Natural killer cell treated with Interleukin-12 subunit alpha and Interleukin-12 subunit beta and Interleukin-15 and Interleukin-18, amount 100 ng/mL, for 72 hours (primary cell): Measurements from ENCODE around the gene SF3B2. TPM values are rescaled to one million over a fixed set of nuclear protein-coding genes. Genes with fewer than 3 reads are reported as not detected.
"Not testable (repeated sequence)": the region's sequence is repeated elsewhere in the genome, so short reads cannot be mapped to it uniquely, and the experiment has no call there.

Experiments used
- ATAC-seq, 2 donors: fragments of 150-1000 bp; cut with Tn5 transposase in 1 of 2; sonication (Bioruptor Pico), chemical (Tn5 transposase) in 1 of 2; 2 replicates each; pipeline ENCODE4 v1.10.0; 2021
- DNase-seq: peaks from one replicate; pipeline ENCODE4 v3.0.0; 2022; ENCODE audit warnings: low spot score
- H3K27ac Mint-ChIP-seq, 2 donors: 1 replicate in 1 of 2; 2 replicates in 1 of 2; pipeline ENCODE4 v1.8.0; 2022; ENCODE audit warnings: mixed read lengths in 2 of 2, mild to moderate bottlenecking in 1 of 2, moderate library complexity in 1 of 2
- H3K27me3 Mint-ChIP-seq, 2 donors: 1 replicate in 1 of 2; 2 replicates in 1 of 2; pipeline ENCODE4 v1.8.0; 2022; ENCODE audit warnings: mixed read lengths in 2 of 2
- H3K36me3 Mint-ChIP-seq: one replicate; pipeline ENCODE4 v1.8.0; 2022; ENCODE audit warnings: mixed read lengths
- H3K4me1 Mint-ChIP-seq, 2 donors: 1 replicate in 1 of 2; 2 replicates in 1 of 2; pipeline ENCODE4 v1.8.0; 2022; ENCODE audit warnings: low read depth in 2 of 2, mixed read lengths in 2 of 2, mild to moderate bottlenecking in 1 of 2
- H3K4me3 Mint-ChIP-seq: one replicate; pipeline ENCODE4 v1.8.0; 2022; ENCODE audit warnings: mixed read lengths
- H3K9me3 Mint-ChIP-seq: 2 replicates; pipeline ENCODE4 v1.8.0; 2022; ENCODE audit warnings: mixed read lengths
- total RNA-seq, 2 donors: library from RNA; stranded (reverse); gene quantifications; one replicate each; pipeline ENCODE4 v1.2.3, GENCODE V29; 2022

SF3B2 gene
- total RNA-seq, result 100 to 1,000 TPM; 227 to 286 TPM

GRCh38 chr11:66051766-66052663 is at the start of gene SF3B2:
SF3B2 (plus strand) TSS chr11:66052364; CDS start chr11:66052385, 21 bp downstream.
- peaks cover 23 to 25% of the 10 kb centered on the region in 2 donors for H3K4me1 Mint-ChIP-seq
- peak within 1 kb of the TSS; percentile 95 for H3K4me3 Mint-ChIP-seq
- ATAC-seq, result peak; percentile 99
- peak; percentile 99 for DNase-seq
- peak within 1 kb of the TSS; percentile 94 to 100 for H3K27ac Mint-ChIP-seq
- H3K36me3 Mint-ChIP-seq, result peaks cover 16% of the 10 kb centered on the region
- no peaks in the 10 kb centered on the region for H3K9me3 Mint-ChIP-seq
- H3K27me3 Mint-ChIP-seq, result peaks cover 0 to 8% of the 10 kb centered on the region in 2 donors

GRCh38 chr11:66002648-66003225 is 49.4 kb upstream of the SF3B2 start:
- DNase-seq (no peak), ATAC-seq (peak; percentile 88 to 89)
- peak overlapping the region; percentile 99 for H3K4me3 Mint-ChIP-seq
- peak overlapping the region; percentile 96 to 97 for H3K27ac Mint-ChIP-seq
- H3K4me1 Mint-ChIP-seq, result peaks cover 23 to 32% of the 10 kb centered on the region in 2 donors
- H3K27me3 Mint-ChIP-seq, result no peaks in the 10 kb centered on the region
- peaks cover 16% of the 10 kb centered on the region for H3K36me3 Mint-ChIP-seq
- no peaks in the 10 kb centered on the region for H3K9me3 Mint-ChIP-seq

GRCh38 chr11:66003291-66003690 is 48.9 kb upstream of the SF3B2 start:
- Mint-ChIP-seq H3K9me3 (no peaks in the 10 kb centered on the region), H3K4me1 (peaks cover 21 to 31% of the 10 kb centered on the region in 2 donors), H3K4me3 (peak overlapping the region; percentile 99), H3K27me3 (no peaks in the 10 kb centered on the region), H3K27ac (peak overlapping the region; percentile 96 to 97), H3K36me3 (peaks cover 13% of the 10 kb centered on the region)
- ATAC-seq (no peak), DNase-seq (no peak)

- Mint-ChIP-seq H3K27me3 (no peaks in the 10 kb centered on the region), H3K9me3 (no peaks in the 10 kb centered on the region), H3K36me3 (peaks cover 6% of the 10 kb centered on the region), H3K27ac (no peak overlapping the region), H3K4me1 (peaks cover 19 to 26% of the 10 kb centered on the region in 2 donors), H3K4me3 (peak overlapping the region; percentile 99)
- DNase-seq (no peak), ATAC-seq (no peak)
These were observed 48.0 kb upstream of the SF3B2 start for GRCh38 chr11:66004186-66004585.

- ATAC-seq (no peak), DNase-seq (no peak)
- Mint-ChIP-seq H3K9me3 (no peaks in the 10 kb centered on the region), H3K27ac (no peak overlapping the region), H3K36me3 (peaks cover 4% of the 10 kb centered on the region), H3K27me3 (peaks cover 4 to 6% of the 10 kb centered on the region in 2 donors), H3K4me3 (no peak overlapping the region), H3K4me1 (peaks cover 11 to 15% of the 10 kb centered on the region in 2 donors)
These were observed 45.9 kb upstream of the SF3B2 start for GRCh38 chr11:66006134-66006890.

- DNase-seq, result no peak
- peaks cover 4 to 6% of the 10 kb centered on the region in 2 donors for H3K27me3 Mint-ChIP-seq
- H3K27ac Mint-ChIP-seq, result no peak overlapping the region
- peaks cover 9 to 14% of the 10 kb centered on the region in 2 donors for H3K4me1 Mint-ChIP-seq
- no peaks in the 10 kb centered on the region for H3K9me3 Mint-ChIP-seq
- no peak overlapping the region for H3K4me3 Mint-ChIP-seq
- ATAC-seq, result no peak
- peaks cover 2% of the 10 kb centered on the region for H3K36me3 Mint-ChIP-seq
These were observed 45.3 kb upstream of the SF3B2 start for GRCh38 chr11:66006891-66007176.

- Mint-ChIP-seq H3K27ac (no peak overlapping the region), H3K4me3 (no peak overlapping the region), H3K36me3 (no peaks in the 10 kb centered on the region), H3K27me3 (peaks cover 4 to 6% of the 10 kb centered on the region in 2 donors), H3K4me1 (peaks cover 7 to 11% of the 10 kb centered on the region in 2 donors), H3K9me3 (no peaks in the 10 kb centered on the region)
- ATAC-seq, result no peak
- DNase-seq, result no peak
These were observed 44.9 kb upstream of the SF3B2 start for GRCh38 chr11:66007201-66007634.

GRCh38 chr11:66008095-66008467 is 44.1 kb upstream of the SF3B2 start:
- ATAC-seq (no peak), DNase-seq (no peak)
- H3K9me3 Mint-ChIP-seq, result no peaks in the 10 kb centered on the region
- H3K27me3 Mint-ChIP-seq, result peaks cover 4 to 6% of the 10 kb centered on the region in 2 donors
- peaks cover 4 to 7% of the 10 kb centered on the region in 2 donors for H3K4me1 Mint-ChIP-seq
- H3K36me3 Mint-ChIP-seq, result no peaks in the 10 kb centered on the region
- H3K4me3 Mint-ChIP-seq, result no peak overlapping the region
- H3K27ac Mint-ChIP-seq, result no peak overlapping the region

- Mint-ChIP-seq H3K4me3 (no peak overlapping the region), H3K4me1 (peaks cover 0 to 3% of the 10 kb centered on the region in 2 donors), H3K27me3 (peaks cover 4 to 6% of the 10 kb centered on the region in 2 donors), H3K27ac (no peak overlapping the region), H3K36me3 (no peaks in the 10 kb centered on the region), H3K9me3 (no peaks in the 10 kb centered on the region)
- DNase-seq, result no peak
- ATAC-seq, result peak in 1 of 2 donors; percentile 26
These were observed 43.6 kb upstream of the SF3B2 start for GRCh38 chr11:66008468-66009101.

GRCh38 chr11:66010036-66010435 is 42.1 kb upstream of the SF3B2 start:
- H3K4me3 Mint-ChIP-seq, H3K36me3 Mint-ChIP-seq, H3K27me3 Mint-ChIP-seq, ATAC-seq, H3K4me1 Mint-ChIP-seq, H3K27ac Mint-ChIP-seq, H3K9me3 Mint-ChIP-seq, DNase-seq: not testable (repeated sequence)

- no peak overlapping the region for H3K4me3 Mint-ChIP-seq
- no peaks in the 10 kb centered on the region for H3K4me1 Mint-ChIP-seq
- no peaks in the 10 kb centered on the region for H3K36me3 Mint-ChIP-seq
- H3K9me3 Mint-ChIP-seq, result no peaks in the 10 kb centered on the region
- H3K27ac Mint-ChIP-seq, result no peak overlapping the region
- ATAC-seq, result no peak
- peaks cover 4 to 6% of the 10 kb centered on the region in 2 donors for H3K27me3 Mint-ChIP-seq
- DNase-seq, result no peak
These were observed 40.9 kb upstream of the SF3B2 start for GRCh38 chr11:66011239-66011784.

GRCh38 chr11:66011785-66012303 is 40.3 kb upstream of the SF3B2 start, which contains the start of gene CST6:
CST6 (plus strand) TSS chr11:66012008; CDS start chr11:66012045, 37 bp downstream.
- Mint-ChIP-seq H3K36me3 (no peaks in the 10 kb centered on the region), H3K27me3 (peaks cover 4 to 6% of the 10 kb centered on the region in 2 donors), H3K4me1 (no peaks in the 10 kb centered on the region), H3K4me3 (no peak within 1 kb of the TSS), H3K27ac (no peak within 1 kb of the TSS), H3K9me3 (no peaks in the 10 kb centered on the region)
- no peak for DNase-seq
- ATAC-seq, result no peak
